GM19467 (cell line): ENCODE measurements around the gene FBN1.

Experiments used
- ATAC-seq: cut with Tn5 transposase; IDR thresholded peaks from one replicate; pipeline ENCODE4 v1.9.1; 2021; ENCODE audit warnings: mild to moderate bottlenecking, moderate library complexity; ENCODE audit not compliant: unreplicated experiment

Gene FBN1

GRCh38 chr15:48409623-48410022 lies 235.9 kb downstream of the FBN1 start:
- ATAC-seq, result no peak

- no peak for ATAC-seq
Observed at GRCh38 chr15:48408327-48408726, 237.2 kb downstream of the FBN1 start.

- no peak for ATAC-seq
Observed at GRCh38 chr15:48407646-48408045, 237.9 kb downstream of the FBN1 start.

- ATAC-seq, result no peak
Observed at GRCh38 chr15:48406911-48407310, 238.6 kb downstream of the FBN1 start.

- ATAC-seq, result no peak
Observed at GRCh38 chr15:48406266-48406891, 239.1 kb downstream of the FBN1 start.

GRCh38 chr15:48402427-48403177 lies 242.9 kb downstream of the FBN1 start:
- ATAC-seq, result no peak

- no peak for ATAC-seq
Observed at GRCh38 chr15:48400086-48400485, 245.4 kb downstream of the FBN1 start.

GRCh38 chr15:48397841-48398240 lies 247.7 kb downstream of the FBN1 start:
- ATAC-seq, result no peak

GRCh38 chr15:48396020-48396419 lies 249.5 kb downstream of the FBN1 start:
- ATAC-seq, result no peak

GRCh38 chr15:48395521-48396011 lies 249.9 kb downstream of the FBN1 start:
- ATAC-seq, result no peak

GRCh38 chr15:48394970-48395369 lies 250.5 kb downstream of the FBN1 start:
- no peak for ATAC-seq

GRCh38 chr15:48393645-48394506 lies 251.6 kb downstream of the FBN1 start:
- no peak for ATAC-seq

- ATAC-seq, result no peak
Observed at GRCh38 chr15:48392356-48392755, 253.2 kb downstream of the FBN1 start.

- no peak for ATAC-seq
Observed at GRCh38 chr15:48391950-48392349, 253.6 kb downstream of the FBN1 start.

GRCh38 chr15:48389691-48390143 lies 255.8 kb downstream of the FBN1 start:
- no peak for ATAC-seq

- no peak for ATAC-seq
Observed at GRCh38 chr15:48388910-48389309, 256.6 kb downstream of the FBN1 start.

GRCh38 chr15:48388016-48388851 lies 257.3 kb downstream of the FBN1 start:
- ATAC-seq, result no peak

- ATAC-seq, result no peak
Observed at GRCh38 chr15:48385031-48385830, 260.3 kb downstream of the FBN1 start.

- no peak for ATAC-seq
Observed at GRCh38 chr15:48384616-48385015, 260.9 kb downstream of the FBN1 start.

- no peak for ATAC-seq
Observed at GRCh38 chr15:48383031-48383430, 262.5 kb downstream of the FBN1 start.
